Renal pelvis (tissue), 4 donors: ENCODE results near the gene KIF25. TPM values are rescaled to one million over a fixed set of nuclear protein-coding genes. Genes with fewer than 3 reads are reported as not detected.

Experiments
- DNase-seq: peaks from one replicate; pipeline ENCODE4 v3.0.0-alpha.2; 2013
- polyA plus RNA-seq, 3 donors: library from polyadenylated mRNA; unstranded; fragments of 120-200 nt; gene quantifications; one replicate each; pipeline ENCODE4 v1.2.1, GENCODE V29; 2013; ENCODE audit not compliant: insufficient read length in 3 of 3

KIF25 gene
- polyA plus RNA-seq, 3 donors = 0.13 to 0.33 (median 0.25) TPM

DNA sequence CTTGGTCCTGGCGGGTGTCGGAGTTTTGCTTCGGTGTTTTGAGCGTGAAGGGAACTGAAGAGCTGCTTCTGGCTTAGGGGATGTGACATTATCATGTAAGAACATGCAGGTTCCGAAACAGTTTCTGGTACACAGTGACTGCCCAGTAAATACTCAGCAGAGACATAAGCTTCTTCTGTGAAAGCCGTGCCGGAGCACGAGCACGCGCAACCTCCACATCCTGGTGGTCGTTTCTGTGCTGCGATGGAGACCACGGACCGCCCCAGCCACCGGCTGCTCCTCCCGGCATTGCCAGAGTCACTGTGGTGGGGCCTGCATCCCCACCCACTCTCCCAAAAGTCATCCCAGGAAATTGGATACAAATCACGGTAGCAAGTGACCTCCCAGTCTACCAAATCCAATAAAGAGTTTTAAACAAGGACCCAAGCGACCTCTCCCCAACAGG, 18.7 kb downstream of the KIF25 start:
- no peak for DNase-seq

DNA sequence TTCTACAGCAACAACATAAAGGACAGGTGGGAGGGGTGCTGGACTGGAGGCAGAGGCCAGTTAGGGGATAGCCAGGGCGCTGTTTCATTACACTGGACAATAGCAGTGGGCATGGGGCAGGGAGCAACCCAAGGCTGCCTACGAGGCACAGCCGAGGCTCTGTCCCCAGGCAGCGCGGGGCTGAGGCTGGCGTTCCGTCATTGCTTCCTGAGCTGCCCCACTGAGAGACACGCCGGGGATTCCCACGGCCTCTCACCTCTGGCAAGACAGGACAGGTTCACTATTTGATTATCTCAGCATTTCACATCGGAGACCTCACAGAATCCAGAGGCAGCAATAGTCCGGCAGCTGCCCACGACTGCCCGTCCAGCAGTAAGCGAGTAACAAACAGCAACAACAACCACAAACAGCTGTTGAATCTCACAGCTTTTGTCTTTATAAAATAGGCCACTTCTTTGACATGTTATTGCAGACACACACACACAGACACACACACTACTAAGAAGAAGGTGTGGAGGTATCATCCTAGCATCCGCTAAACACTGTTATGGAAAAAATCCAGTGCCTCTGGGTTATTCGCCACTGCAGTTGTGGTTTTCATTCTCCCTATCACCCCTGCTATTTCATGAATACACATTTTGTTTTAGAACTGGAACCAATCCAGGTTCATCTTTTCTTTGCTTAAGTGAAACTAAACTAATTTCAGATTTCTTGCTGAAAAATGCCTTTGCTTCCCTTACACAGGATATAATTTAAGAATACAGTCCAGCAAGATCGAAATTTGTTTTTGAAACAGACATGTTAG, 19.5 kb downstream of the KIF25 start:
- DNase-seq = no peak

DNA sequence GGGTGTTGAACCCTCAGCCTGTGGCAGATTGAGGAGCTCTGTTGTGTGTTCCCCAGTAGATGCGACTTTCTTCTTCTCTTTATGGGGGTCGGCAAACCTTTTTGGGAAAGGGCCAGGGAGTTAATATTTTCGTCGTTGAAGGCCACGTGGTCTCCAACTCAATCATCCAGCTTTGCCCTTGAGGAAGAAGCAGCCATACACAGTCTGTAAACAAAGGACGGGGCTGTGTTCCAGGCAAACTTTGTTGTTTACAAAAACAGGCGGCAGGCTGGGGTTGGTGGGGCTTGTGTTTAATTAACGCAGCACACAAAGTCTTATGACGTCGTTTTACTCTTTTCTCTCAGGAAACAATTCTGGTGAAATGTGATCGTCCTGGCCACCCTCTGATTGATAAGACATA, 20.2 kb downstream of the KIF25 start:
- no peak for DNase-seq

DNA sequence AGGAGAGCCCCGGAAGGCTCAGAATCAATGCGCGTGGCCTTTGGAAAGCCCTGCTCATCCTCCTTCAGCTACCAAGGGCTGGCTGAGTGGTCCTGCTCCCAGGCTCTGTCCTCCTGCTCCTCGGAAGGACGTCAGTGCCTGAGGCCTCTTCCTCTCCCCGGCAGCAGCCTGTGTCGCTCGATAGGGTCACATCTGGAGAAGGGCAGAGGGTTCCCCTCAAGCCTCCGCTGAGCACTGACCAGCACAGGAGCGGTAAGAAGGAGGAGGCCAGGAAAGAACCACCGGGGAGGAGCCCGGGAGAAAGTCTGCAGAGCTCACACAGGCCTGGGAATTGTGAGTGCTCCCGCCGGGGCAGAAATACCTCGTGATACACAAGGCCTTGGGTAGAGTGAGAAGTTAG, 21.2 kb downstream of the KIF25 start:
- DNase-seq = no peak

DNA sequence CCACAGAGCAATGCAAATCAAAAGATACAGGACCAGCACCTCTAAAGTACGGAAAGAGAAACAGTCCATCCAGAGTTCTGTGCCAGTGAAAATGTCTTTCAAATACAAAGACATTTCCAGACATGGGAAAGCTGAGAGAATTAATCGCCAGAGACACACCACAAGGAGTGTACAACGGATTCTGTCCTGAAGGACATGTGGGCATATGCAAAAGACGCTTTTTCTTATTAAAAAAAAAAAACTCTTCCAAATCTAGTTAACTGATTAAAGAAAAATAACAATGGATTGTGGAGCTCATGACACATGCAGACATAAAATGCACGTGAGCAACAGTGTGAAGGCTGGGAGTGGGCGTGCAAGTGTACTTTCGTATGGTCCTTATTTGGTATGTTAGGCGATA, 22.8 kb downstream of the KIF25 start:
- no peak for DNase-seq

DNA sequence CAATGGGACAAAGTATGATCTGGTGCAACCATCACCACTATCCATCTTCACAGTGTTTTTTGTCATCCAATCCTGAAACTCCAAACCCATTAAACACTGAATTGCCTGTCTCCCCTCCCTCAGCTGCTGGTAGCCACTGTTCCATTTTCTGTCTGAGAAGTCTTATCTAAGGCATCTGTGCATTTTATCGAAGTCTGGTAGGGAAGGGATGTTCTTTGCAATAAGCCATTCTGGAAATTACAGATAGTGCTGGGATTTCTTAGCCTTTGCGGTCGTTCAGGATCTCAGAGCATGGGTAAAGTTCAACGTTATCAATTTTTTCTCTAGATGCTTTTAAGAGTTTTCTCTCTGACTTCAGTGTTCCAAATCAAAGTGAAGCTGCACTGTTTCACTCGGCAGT, 24.1 kb downstream of the KIF25 start:
- DNase-seq = no peak

DNA sequence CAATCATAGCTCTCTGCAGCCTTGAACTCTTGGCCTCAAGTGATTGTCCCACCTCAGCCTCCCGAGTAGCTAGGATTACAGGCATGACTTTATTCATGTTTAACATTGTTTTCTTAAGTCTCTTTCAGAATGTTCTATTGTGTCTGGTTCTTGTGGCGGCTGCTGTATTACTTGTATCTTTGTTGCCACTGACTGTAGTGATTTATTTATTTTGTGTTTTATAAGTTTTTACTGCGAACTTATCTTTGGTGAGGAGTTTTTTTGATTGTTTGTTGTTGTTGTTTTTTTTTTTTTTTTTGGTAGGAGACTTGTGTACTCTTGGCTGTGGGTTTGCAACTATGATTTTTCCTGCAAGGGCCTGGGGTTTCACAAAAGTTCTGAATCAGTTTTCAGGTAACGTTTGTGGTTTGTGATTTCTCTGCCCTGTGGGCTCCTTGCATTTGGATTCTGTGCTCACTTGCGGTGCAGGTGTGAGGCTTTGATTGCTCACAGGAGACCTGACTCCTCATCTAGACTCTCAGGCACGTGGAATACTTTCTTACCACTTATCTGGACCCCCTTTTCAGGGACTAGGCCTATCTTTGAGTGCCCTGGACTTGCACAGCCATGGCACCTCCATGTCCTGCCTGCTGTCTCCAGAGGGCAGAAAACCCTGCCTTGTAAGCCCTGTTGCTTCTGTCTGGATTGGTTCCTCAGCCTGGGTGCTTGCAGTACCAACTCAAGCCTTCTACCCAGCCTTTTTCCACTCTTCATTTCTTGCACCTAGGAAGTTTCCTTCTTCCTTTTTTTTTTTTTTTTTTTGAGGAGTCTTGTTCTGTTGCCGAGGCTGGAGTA, 25.2 kb downstream of the KIF25 start:
- DNase-seq = no peak

DNA sequence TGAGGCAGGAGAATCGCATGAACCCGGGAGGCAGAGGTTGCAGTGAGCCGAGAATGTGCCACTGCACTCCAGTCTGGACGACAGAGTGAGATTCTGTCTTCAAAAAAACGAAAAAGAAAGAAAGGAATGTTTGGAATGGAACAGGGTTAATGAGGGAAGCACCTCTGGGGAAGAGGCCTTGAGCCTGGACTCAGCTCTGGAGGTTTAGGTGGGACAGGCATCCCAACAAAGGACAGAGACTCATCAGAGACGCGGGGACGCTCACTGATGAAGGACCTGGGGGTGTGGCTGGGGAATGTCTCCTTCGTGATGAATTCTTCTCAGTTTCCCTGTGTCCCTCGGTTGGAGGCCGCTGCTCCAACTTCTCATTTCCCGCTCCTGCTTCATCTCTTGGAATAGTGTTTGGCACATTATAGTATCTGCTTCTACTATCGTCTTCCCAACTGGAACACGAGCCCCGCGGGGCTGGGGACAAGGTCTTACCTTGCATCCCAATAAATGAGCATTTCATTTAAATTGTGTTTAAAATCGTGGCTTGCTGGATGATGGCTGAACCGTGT, 27.6 kb downstream of the KIF25 start:
- no peak for DNase-seq

DNA sequence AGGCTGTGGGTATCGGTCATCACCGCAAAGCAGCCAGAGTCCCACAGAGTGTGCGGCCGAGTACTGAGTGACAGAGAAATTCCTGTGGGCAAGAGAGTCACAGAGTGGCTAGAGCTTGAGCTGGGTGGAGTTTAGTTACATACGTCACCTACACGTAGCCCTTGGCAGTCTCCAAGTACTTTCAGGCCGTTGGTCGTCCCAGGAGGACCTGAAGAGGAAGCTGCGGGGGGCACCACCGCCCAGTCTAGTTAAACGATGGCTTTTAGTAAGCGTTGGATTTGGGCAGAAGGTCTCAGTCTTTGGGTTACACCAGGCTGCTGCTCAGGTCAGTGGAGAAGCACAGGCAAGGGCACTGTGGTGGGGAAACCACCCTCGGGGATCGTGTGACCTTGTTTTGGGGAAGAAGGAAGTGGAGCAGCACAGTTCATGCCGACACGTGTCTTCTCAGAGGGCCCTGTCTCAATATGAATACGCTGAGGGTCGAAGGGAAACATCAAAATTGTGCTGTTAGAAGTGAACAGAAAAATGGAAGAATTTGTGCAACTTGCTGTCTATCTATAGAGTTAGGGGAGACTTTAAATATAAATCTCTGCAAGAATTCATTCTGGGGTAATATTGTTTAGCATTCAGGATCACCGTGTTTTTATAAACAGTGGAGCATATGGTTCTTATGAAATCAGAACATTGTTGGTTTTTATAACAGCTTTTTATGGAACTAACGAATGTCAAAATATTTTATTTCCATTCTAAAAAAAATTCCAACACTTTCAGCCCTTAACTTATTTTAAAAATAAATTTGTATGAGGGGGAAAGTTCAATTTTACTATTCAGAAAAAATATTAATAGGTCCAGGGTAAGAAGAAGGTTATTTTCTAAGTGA, 28.6 kb downstream of the KIF25 start:
- no peak for DNase-seq

DNA sequence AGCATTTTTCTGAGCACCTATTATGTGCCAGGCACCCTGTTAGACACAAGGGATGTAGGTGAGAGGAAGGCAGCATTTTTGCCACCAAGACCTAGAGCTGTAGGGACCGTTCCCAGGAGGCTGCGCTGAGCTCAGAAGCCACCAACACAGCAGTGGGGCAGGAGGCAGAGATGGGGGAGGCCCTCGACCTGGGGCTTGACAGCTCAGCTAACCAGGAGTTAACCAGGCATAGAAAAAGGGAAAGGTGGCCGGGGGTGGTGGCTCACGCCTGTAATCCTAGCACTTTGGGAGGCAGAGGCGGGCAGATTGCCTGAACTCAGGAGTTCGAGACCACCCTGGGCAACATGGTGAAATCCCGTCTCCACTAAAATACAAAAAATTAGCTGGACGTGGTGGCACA, 29.5 kb downstream of the KIF25 start:
- DNase-seq = no peak

DNA sequence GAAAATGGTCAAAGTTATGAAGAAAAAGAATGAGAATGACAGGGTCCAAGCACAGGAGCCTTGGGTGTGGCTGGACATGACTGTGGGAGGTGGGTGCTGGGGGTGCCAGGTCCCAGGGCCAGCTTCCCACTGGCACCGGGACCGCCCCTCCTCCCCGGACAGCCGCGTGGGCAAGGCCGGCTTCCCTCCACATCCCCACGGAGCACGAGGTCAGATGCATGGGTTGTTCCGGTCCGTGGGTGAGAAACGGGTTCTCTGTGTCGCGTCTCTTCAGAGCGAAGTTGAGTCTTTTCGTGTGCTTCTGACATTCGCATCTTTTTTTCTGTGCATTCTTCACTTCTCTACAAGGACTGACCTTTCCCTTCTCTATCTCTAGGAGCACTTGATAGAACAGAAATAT, 30.1 kb downstream of the KIF25 start:
- DNase-seq = no peak

DNA sequence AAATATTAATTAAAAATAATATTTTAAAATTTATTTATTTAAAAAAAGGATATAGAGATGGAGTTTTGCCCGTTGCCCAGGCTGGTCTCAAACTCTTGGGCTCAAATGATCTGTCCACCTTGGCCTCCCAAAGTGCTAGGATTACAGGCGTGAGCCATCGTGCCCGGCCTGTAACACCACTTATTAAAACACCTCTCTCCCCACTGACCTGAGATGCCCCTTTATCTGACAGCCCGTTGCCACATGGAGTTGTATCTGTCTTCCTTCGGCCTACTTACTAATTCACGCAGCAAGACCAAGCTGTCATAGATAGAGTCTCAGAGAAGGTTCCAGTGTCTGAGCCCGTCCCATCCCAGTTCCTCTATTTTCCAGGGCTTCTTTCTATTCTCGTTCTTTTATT, 30.7 kb downstream of the KIF25 start:
- DNase-seq = no peak

DNA sequence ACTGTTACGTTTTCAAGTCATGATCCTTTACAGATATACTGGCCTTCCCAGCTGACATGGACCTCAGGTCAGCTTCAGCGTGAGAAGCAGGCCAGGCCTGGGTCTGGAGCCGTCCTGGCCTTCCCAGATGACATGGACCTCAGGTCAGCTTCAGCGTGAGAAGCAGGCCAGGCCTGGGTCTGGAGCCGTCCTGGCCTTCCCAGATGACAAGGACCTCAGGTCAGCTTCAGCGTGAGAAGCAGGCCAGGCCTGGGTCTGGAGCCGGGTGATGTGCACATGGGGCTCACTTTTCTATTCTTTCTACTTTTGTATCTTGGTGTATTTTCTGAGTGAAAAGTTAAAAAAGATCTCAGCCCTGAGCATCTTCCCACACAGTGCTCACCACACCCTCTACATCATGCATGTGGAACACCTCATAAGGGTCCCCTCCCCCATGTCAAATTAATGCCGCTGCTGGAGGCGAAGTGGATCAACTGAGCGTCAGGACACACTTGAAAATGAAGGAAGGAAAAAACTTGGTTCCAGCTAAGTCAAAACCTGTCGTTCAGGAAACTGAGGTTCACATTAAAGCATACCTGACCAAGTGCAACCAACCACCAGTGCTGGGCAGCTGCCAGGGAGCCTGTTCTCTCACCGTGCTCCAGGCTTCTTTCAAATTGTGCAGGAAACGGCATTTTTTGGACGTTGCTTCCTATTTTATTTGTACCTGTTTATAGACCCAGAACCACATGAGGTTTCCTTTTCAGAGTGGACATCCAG, 32.2 kb downstream of the KIF25 start:
- no peak for DNase-seq

DNA sequence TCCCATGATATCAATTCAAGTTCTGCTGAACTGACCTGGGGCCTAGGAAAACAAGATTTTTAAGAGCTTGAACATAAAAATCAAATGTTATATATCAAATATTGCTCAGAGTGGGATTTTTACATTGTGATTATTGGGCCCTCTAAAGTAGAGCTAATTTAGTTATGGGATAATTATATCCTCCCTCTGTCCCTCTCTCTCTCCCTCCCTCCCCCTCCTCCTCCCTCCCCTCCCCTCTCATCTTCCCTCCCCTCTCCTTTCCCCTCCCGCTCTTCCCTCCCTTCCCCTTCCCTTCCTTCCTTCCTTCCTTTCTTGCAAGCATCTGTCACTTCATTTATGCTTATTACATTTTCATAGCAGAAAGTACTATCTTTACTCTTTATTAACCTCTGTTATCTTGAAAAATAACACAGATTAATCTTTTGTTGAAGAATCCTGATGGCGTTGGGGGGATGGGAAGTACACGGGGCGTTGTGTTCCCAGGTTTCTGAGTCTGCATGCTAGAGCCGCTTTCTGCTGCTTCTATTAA, 32.8 kb downstream of the KIF25 start:
- no peak for DNase-seq

DNA sequence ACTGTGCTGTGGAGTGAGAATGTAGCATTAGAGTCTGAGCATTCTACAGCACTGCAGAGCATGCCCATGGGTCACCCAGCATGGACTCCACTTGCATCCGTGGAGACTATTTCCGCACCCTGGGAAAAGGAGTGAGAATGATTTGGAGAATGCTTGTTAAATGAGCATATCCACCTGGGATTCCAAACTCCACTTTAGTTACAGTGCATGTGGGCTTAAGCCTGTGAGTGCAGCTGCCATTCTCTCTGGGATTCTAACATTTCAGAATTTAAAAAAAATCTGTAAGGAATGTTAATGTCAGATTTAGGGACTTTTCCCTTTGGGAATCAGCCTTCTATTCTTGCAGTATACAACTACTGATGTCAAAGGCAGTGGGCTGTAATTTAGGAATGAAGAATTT, 33.4 kb downstream of the KIF25 start:
- DNase-seq = no peak

DNA sequence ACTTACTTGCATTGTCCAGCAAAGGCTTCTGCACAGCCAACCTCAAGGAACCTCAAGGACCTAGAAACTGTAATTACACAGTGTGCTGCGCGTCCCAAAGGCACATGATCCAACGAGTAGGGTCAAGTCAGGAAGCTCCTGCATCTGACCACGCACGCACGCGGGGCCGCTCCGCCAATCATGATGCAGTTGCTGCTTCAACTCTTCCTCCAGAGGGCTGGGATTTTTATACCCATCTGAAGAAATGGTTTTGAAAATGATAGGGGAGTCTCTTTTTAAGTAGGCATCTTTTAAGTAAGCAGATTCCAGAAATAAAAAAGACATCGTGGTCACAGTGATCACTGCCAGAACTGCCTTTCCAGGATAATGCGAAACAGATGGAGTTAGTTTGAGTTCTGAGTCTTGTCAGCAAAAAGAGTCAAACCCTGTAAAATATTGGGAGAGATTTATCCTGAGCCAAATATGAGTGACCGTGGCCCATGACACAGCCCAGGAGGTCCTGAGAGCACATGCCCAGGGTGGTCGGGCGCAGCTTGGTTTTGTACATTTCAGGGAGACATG, 34.0 kb downstream of the KIF25 start:
- DNase-seq = no peak

DNA sequence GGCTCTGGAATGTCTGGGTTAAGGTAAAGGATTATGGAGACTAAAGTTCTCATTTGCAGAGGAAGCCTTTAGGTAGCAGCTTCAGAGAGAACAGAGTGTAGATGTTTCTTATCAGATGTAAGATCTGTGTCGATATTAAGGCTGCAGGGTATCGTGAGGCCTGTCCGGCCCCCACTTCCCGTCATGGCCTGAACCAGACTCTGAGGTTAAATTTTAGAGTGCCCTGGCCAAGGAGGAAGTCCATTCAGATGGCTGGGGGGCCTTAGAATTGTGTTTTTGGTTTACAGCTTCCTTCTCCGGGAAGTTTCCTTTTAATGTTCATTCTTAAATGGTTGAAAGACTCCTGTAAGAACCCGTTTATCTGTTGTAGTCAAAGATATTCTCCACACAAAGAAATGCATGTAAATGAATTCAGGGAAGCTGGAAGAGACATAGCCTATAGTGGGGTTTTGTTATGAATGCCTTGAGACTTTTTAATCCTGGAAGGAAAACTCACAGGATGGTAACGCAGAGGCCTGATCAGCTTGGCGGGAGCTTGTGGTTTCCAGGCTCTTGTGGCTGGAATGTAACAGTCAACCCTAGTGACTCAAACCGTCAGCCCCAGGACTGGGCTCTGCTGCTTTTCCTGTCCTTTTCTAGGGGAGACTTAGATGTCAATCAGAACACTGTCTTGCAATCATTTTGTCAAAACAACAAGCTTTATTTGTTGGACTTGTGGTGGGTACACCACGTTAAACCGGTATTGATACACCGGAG, 34.7 kb downstream of the KIF25 start:
- no peak for DNase-seq

DNA sequence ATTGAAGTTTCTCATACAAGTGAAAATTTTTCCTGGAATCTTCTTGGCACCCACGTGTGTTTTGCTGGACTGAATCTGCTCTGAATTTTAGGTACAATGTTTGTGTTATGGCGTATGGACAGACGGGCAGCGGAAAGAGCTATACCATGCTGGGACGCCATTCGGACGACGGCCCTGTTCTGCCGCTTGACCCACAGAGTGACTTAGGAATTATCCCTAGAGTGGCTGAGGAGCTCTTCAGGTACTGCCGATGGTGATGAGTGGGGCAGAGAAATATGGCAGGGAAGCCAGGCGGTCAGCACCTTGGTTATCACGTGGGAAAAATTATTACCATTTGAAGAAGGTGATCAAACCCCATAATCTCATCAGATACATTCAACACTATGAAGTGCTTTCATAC, 36.3 kb downstream of the KIF25 start:
- DNase-seq = no peak

DNA sequence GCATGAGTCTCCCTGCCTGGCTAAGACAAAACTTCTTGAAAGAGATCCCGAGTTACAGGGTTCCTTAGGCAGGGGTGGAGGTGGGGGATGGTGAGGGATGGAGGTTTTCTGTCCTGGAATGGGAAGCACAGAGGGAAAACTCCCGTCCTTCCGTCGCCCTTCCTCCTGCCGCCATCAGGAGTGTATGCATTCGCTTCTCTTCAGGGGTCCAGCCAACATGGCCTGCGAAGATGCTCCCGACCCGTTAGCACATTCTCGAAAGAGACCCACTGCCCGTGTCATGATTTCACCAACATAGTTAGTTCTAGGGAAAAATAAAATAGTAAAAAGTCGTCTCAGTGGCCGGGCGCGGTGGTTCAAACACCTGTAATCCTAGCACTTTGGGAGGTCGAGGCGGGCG, 37.1 kb downstream of the KIF25 start:
- DNase-seq = no peak
